ENCODE data around the gene GLIPR1.

Gene GLIPR1

GRCh38 chr12:75478116-75478794 is 2.3 kb upstream of the GLIPR1 start:
- TF ChIP-seq ARNTL (CRISPR knock-in tag; IDR thresholded peaks at IDR 0.05; ENCODE audit: borderline replicate concordance, low read depth) (no peak), PPARA (CRISPR knock-in tag; IDR thresholded peaks at IDR 0.05; ENCODE audit: borderline replicate concordance) (no peak)
- TF ChIP-seq, protein P1, sequence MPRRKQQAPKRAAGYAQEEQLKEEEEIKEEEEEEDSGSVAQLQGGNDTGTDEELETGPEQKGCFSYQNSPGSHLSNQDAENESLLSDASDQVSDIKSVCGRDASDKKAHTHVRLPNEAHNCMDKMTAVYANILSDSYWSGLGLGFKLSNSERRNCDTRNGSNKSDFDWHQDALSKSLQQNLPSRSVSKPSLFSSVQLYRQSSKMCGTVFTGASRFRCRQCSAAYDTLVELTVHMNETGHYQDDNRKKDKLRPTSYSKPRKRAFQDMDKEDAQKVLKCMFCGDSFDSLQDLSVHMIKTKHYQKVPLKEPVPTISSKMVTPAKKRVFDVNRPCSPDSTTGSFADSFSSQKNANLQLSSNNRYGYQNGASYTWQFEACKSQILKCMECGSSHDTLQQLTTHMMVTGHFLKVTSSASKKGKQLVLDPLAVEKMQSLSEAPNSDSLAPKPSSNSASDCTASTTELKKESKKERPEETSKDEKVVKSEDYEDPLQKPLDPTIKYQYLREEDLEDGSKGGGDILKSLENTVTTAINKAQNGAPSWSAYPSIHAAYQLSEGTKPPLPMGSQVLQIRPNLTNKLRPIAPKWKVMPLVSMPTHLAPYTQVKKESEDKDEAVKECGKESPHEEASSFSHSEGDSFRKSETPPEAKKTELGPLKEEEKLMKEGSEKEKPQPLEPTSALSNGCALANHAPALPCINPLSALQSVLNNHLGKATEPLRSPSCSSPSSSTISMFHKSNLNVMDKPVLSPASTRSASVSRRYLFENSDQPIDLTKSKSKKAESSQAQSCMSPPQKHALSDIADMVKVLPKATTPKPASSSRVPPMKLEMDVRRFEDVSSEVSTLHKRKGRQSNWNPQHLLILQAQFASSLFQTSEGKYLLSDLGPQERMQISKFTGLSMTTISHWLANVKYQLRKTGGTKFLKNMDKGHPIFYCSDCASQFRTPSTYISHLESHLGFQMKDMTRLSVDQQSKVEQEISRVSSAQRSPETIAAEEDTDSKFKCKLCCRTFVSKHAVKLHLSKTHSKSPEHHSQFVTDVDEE (CRISPR knock-in tag; IDR thresholded peaks at IDR 0.05) = no peak
- ATAC-seq = no peak

GRCh38 chr12:75479963-75480461 is 543 bp upstream of the GLIPR1 start:
- TF ChIP-seq PPARA (CRISPR knock-in tag; IDR thresholded peaks at IDR 0.05; ENCODE audit: borderline replicate concordance) (no peak), PATZ1 (CRISPR knock-in tag; IDR thresholded peaks at IDR 0.05; ENCODE audit: borderline replicate concordance) (no peak), ZNF565 (CRISPR knock-in tag; conservative IDR thresholded peaks at IDR 0.05; ENCODE audit: low read depth) (no peak), CSDC2 (CRISPR knock-in tag; IDR thresholded peaks at IDR 0.05) (no peak), ZNF70 (CRISPR knock-in tag; IDR thresholded peaks at IDR 0.05) (no peak), TCF4 (CRISPR knock-in tag; IDR thresholded peaks at IDR 0.05; ENCODE audit: borderline replicate concordance) (no peak), ARNTL (CRISPR knock-in tag; IDR thresholded peaks at IDR 0.05; ENCODE audit: borderline replicate concordance, low read depth) (no peak), SNAI2 (CRISPR knock-in tag; IDR thresholded peaks at IDR 0.05) (no peak), ZC3H10 (CRISPR knock-in tag; IDR thresholded peaks at IDR 0.05) (no peak), ZFP3 (CRISPR knock-in tag; IDR thresholded peaks at IDR 0.05) (no peak), ZNF8 (CRISPR knock-in tag; IDR thresholded peaks at IDR 0.05) (no peak)
- TF ChIP-seq, protein P2, sequence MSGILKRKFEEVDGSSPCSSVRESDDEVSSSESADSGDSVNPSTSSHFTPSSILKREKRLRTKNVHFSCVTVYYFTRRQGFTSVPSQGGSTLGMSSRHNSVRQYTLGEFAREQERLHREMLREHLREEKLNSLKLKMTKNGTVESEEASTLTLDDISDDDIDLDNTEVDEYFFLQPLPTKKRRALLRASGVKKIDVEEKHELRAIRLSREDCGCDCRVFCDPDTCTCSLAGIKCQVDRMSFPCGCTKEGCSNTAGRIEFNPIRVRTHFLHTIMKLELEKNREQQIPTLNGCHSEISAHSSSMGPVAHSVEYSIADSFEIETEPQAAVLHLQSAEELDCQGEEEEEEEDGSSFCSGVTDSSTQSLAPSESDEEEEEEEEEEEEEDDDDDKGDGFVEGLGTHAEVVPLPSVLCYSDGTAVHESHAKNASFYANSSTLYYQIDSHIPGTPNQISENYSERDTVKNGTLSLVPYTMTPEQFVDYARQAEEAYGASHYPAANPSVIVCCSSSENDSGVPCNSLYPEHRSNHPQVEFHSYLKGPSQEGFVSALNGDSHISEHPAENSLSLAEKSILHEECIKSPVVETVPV (CRISPR knock-in tag; IDR thresholded peaks at IDR 0.05) = no peak

GRCh38 chr12:75481013-75481705 is 604 bp downstream of the GLIPR1 start:
- ATAC-seq = peak; percentile 11

More at GRCh38 chr12:75479963-75480461, 543 bp upstream of the GLIPR1 start:
- ATAC-seq = peak; percentile 47

More at GRCh38 chr12:75481013-75481705, 604 bp downstream of the GLIPR1 start:
- TF ChIP-seq CREB5 (CRISPR knock-in tag; IDR thresholded peaks at IDR 0.05; ENCODE audit: low read depth) (no peak), ZFP3 (CRISPR knock-in tag; IDR thresholded peaks at IDR 0.05) (no peak), ARNTL (CRISPR knock-in tag; IDR thresholded peaks at IDR 0.05; ENCODE audit: borderline replicate concordance, low read depth) (no peak), BACH2 (CRISPR knock-in tag; IDR thresholded peaks at IDR 0.05; ENCODE audit: borderline replicate concordance) (no peak), ZNF8 (CRISPR knock-in tag; IDR thresholded peaks at IDR 0.05) (no peak), OSR1 (CRISPR knock-in tag; IDR thresholded peaks at IDR 0.05) (no peak), TOX (CRISPR knock-in tag; IDR thresholded peaks at IDR 0.05; ENCODE audit: borderline replicate concordance) (no peak), ISL1 (CRISPR knock-in tag; IDR thresholded peaks at IDR 0.05) (no peak), ESRRG (CRISPR knock-in tag; IDR thresholded peaks at IDR 0.05) (no peak), TCF4 (CRISPR knock-in tag; IDR thresholded peaks at IDR 0.05; ENCODE audit: borderline replicate concordance) (no peak)
- TF ChIP-seq, protein P1 (CRISPR knock-in tag; IDR thresholded peaks at IDR 0.05) = no peak
- TF ChIP-seq, protein P3, sequence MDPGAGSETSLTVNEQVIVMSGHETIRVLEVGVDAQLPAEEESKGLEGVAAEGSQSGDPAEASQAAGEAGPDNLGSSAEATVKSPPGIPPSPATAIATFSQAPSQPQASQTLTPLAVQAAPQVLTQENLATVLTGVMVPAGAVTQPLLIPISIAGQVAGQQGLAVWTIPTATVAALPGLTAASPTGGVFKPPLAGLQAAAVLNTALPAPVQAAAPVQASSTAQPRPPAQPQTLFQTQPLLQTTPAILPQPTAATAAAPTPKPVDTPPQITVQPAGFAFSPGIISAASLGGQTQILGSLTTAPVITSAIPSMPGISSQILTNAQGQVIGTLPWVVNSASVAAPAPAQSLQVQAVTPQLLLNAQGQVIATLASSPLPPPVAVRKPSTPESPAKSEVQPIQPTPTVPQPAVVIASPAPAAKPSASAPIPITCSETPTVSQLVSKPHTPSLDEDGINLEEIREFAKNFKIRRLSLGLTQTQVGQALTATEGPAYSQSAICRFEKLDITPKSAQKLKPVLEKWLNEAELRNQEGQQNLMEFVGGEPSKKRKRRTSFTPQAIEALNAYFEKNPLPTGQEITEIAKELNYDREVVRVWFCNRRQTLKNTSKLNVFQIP (CRISPR knock-in tag; IDR thresholded peaks at IDR 0.05; ENCODE audit: borderline replicate concordance, low read depth) = no peak
